Activated CD4-positive, alpha-beta T cell treated with anti-CD3 and anti-CD28 coated beads, Interleukin-2, amount 10 ng/mL, durations not matched to agents 24 days and 14 days (primary cell): ENCODE measurements around the gene AKR1B1. TPM values are rescaled to one million over a fixed set of nuclear protein-coding genes. Genes with fewer than 3 reads are reported as not detected.

ENCODE experiments used
- DNase-seq: peaks from one replicate; pipeline ENCODE4 v3.0.0; 2022
- H3K27ac Mint-ChIP-seq: one replicate; pipeline ENCODE4 v1.8.0; 2022; ENCODE audit warnings: mild to moderate bottlenecking, mixed read lengths
- H3K27me3 Mint-ChIP-seq: one replicate; pipeline ENCODE4 v1.8.0; 2022; ENCODE audit warnings: mixed read lengths
- H3K36me3 Mint-ChIP-seq: one replicate; pipeline ENCODE4 v1.8.0; 2022; ENCODE audit warnings: low read depth, mild to moderate bottlenecking, mixed read lengths
- H3K4me1 Mint-ChIP-seq: one replicate; pipeline ENCODE4 v1.8.0; 2021; ENCODE audit warnings: mixed read lengths
- H3K4me3 Mint-ChIP-seq: one replicate; pipeline ENCODE4 v1.8.0; 2022; ENCODE audit warnings: mild to moderate bottlenecking, moderate library complexity, mixed read lengths
- H3K9me3 Mint-ChIP-seq: one replicate; pipeline ENCODE4 v1.8.0; 2021; ENCODE audit warnings: mixed read lengths
- intact Hi-C: fragments of 100-400 bp; cut with micrococcal nuclease; formaldehyde crosslinking; loops from one replicate; pipeline ENCODE4 v1.15.1; 2023
- total RNA-seq: library from RNA; stranded (reverse); gene quantifications from 2 replicates; pipeline ENCODE4 v1.2.3, GENCODE V29; 2022

AKR1B1 gene
- total RNA-seq, 1 donor from 2014 or later: 107 TPM

GRCh38 chr7:134480202-134480601, 21.3 kb upstream of the AKR1B1 start:
- Mint-ChIP-seq H3K27ac (no peak overlapping the region), H3K36me3 (no peaks in the 10 kb centered on the region), H3K9me3 (peaks cover 3% of the 10 kb centered on the region), H3K27me3 (peaks cover 10% of the 10 kb centered on the region), H3K4me3 (no peak overlapping the region), H3K4me1 (peaks cover 3% of the 10 kb centered on the region)
- no peak for DNase-seq
- intact Hi-C loops: no loop called here

- H3K27ac Mint-ChIP-seq: no peak overlapping the region
- no peaks in the 10 kb centered on the region for H3K36me3 Mint-ChIP-seq
- H3K4me1 Mint-ChIP-seq: peaks cover 3% of the 10 kb centered on the region
- H3K4me3 Mint-ChIP-seq: no peak overlapping the region
- H3K27me3 Mint-ChIP-seq: peaks cover 7% of the 10 kb centered on the region
- H3K9me3 Mint-ChIP-seq: no peaks in the 10 kb centered on the region
- DNase-seq: no peak
- intact Hi-C loops: no loop called here
Measured at GRCh38 chr7:134478707-134479106, 19.8 kb upstream of the AKR1B1 start.

DNA sequence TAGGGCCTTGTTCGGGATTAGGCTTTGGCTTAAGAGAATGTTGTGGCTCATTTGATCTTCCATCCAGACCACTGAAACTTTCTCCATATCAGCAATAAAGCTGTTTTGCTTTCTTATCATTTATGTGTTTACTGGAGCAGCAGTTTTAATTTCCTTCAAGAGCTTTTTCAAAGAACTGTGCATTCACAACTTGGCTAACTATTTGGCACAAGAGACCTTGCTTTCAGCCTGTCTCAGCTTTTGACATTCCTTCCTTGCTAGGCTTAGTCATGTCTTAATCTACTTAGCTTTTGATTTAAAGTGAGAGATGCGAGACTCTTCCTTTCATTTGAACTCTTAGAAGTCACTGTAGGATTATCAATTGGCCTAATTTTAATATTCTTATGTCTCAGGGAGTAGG, 19.1 kb upstream of the AKR1B1 start:
- DNase-seq: no peak
- Mint-ChIP-seq H3K27ac (no peak overlapping the region), H3K4me3 (no peak overlapping the region), H3K36me3 (no peaks in the 10 kb centered on the region), H3K9me3 (no peaks in the 10 kb centered on the region), H3K4me1 (peaks cover 3% of the 10 kb centered on the region), H3K27me3 (peaks cover 5% of the 10 kb centered on the region)
- intact Hi-C loops: no loop called here

DNA sequence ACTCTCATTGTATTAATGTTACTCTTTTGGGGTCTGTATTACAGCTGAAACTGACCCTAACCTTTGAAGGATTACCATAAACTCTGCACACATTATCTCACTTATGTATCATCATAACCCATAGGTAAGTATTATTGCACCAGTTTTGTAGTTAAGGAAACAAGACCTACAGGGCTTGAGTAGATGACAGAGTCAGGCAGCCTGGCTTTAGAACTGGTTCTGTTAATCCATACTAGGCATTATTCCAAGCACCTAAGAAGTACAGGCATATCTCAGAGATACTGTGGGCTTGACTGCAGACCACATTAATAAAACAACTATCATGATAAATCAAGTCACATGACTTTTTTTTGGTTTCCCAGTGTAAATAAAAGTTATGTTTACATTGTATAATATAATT, 17.1 kb upstream of the AKR1B1 start:
- Mint-ChIP-seq H3K36me3 (no peaks in the 10 kb centered on the region), H3K27ac (no peak overlapping the region), H3K27me3 (peaks cover 5% of the 10 kb centered on the region), H3K4me3 (no peak overlapping the region), H3K9me3 (no peaks in the 10 kb centered on the region), H3K4me1 (peaks cover 3% of the 10 kb centered on the region)
- DNase-seq: no peak
- intact Hi-C loops: no loop called here

- intact Hi-C loops: no loop called here
- Mint-ChIP-seq H3K9me3 (no peaks in the 10 kb centered on the region), H3K27me3 (peaks cover 5% of the 10 kb centered on the region), H3K4me1 (no peaks in the 10 kb centered on the region), H3K27ac (no peak overlapping the region), H3K4me3 (no peak overlapping the region), H3K36me3 (no peaks in the 10 kb centered on the region)
- DNase-seq: no peak
Measured at GRCh38 chr7:134474828-134475227, 15.9 kb upstream of the AKR1B1 start.

DNA sequence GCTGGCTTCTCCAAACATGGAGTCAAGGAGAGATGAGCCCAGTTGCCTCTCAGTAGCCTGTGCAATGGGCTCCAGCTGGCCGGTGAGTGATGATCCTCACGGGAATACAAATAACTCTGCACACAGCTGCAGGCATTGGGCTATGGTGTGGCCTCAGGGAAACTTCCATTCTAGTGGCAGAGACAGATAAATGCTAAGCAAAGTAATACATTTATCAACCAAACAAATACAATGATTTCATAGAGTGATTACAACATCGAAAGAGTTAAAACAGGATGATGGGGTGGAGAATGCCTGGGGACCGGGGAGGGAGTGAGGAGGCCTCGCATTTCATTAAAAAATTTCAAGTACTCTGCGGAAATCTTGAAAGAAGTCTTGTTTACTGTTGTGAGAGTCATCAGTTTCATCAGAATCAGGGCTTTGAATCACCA, 15.0 kb upstream of the AKR1B1 start:
- H3K36me3 Mint-ChIP-seq: no peaks in the 10 kb centered on the region
- no peak overlapping the region for H3K27ac Mint-ChIP-seq
- H3K9me3 Mint-ChIP-seq: no peaks in the 10 kb centered on the region
- no peak overlapping the region for H3K4me3 Mint-ChIP-seq
- intact Hi-C loops: no loop called here
- H3K27me3 Mint-ChIP-seq: peaks cover 3% of the 10 kb centered on the region
- no peak for DNase-seq
- no peaks in the 10 kb centered on the region for H3K4me1 Mint-ChIP-seq

DNA sequence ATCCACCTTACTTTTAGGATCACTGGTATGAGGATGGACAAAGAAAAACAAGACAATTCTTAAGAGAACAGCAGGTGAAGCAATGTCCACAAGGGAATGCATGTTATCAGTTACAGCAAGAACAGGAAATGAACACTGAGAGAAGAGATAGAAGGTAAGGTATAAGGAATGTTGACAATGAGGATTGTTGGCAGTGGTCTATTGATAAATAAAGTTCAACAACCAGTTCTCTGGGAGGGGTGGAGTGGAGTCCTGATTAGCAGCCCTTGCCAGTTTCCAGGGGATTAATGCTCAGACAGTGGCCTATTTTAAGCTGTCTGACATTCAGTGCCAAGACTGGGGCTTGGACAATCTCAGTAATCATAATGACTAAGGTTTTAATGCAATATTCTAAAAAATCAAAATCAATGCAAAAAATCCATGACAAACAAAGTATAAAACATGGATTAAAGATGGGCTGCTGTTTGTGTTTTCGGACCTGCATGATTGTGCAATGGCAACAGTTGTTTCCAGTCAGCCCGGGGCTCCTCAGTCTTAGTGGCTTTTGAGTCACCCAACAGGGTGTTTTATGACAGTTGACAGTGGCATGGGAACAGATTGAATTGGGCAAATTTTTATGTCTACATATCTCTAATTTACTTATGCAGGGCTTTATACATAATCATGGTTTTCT, 13.8 kb upstream of the AKR1B1 start:
- H3K36me3 Mint-ChIP-seq: no peaks in the 10 kb centered on the region

GRCh38 chr7:134470864-134471263, 12.0 kb upstream of the AKR1B1 start:
- DNase-seq: no peak
- H3K4me3 Mint-ChIP-seq: no peak overlapping the region

More for the DNA sequence above, 13.8 kb upstream of the AKR1B1 start:
- no peaks in the 10 kb centered on the region for H3K4me1 Mint-ChIP-seq
- no peaks in the 10 kb centered on the region for H3K27me3 Mint-ChIP-seq
- H3K27ac Mint-ChIP-seq: no peak overlapping the region
- H3K9me3 Mint-ChIP-seq: no peaks in the 10 kb centered on the region
- no peak for DNase-seq
- intact Hi-C loops: no loop called here
- no peak overlapping the region for H3K4me3 Mint-ChIP-seq

GRCh38 chr7:134469622-134470021, 10.7 kb upstream of the AKR1B1 start:
- intact Hi-C loops: no loop called here
- no peaks in the 10 kb centered on the region for H3K27me3 Mint-ChIP-seq
- no peaks in the 10 kb centered on the region for H3K4me1 Mint-ChIP-seq
- no peak overlapping the region for H3K4me3 Mint-ChIP-seq
- H3K9me3 Mint-ChIP-seq: peaks cover 4% of the 10 kb centered on the region
- no peak for DNase-seq
- H3K27ac Mint-ChIP-seq: no peak overlapping the region
- H3K36me3 Mint-ChIP-seq: no peaks in the 10 kb centered on the region

More at GRCh38 chr7:134470864-134471263, 12.0 kb upstream of the AKR1B1 start:
- Mint-ChIP-seq H3K27me3 (no peaks in the 10 kb centered on the region), H3K4me1 (no peaks in the 10 kb centered on the region), H3K27ac (no peak overlapping the region), H3K36me3 (no peaks in the 10 kb centered on the region), H3K9me3 (no peaks in the 10 kb centered on the region)
- intact Hi-C loops: no loop called here

DNA sequence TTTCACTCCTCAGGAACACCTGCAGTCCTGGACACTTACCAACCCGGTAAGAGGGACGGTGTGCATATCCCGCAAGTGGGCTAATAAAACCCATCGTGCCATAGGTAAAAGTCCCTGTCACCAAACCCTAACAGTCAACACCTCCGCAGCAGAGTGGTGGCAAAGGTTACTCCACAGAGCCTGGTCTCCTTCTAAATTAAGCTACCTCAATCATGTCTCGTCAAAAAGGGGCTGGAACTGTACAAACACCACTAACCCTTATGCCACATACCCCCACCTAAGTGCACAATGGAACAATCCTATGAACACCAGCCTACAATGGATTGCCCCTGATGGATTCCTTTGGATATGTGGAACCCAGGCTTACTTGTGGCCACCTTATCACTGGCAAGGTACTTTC, 9.6 kb upstream of the AKR1B1 start:
- intact Hi-C loops: no loop called here
- no peak overlapping the region for H3K27ac Mint-ChIP-seq
- peaks cover 12% of the 10 kb centered on the region for H3K9me3 Mint-ChIP-seq

DNA sequence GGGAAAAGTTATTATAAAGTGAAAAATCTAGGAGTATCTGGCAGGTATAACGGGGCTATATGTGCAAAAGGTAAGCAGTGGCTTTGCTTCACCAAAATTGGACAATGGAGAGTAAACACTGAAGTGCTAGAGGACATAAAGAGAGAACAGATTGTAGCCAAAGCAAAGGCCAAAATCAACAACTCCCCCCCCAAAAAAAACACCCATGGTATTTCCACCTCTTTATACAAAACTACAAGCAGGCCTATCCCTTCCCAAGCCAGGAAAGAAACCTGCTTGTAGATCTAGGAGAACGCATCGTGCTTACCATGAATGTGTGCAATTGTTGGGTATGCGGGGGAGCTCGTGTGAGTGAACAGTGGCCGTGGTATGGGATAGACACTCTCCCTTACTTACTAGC, 9.2 kb upstream of the AKR1B1 start:
- no peak overlapping the region for H3K27ac Mint-ChIP-seq
- no peak overlapping the region for H3K4me3 Mint-ChIP-seq
- no peaks in the 10 kb centered on the region for H3K27me3 Mint-ChIP-seq
- H3K9me3 Mint-ChIP-seq: peaks cover 12% of the 10 kb centered on the region
- DNase-seq: no peak
- no peaks in the 10 kb centered on the region for H3K4me1 Mint-ChIP-seq
- peaks cover 3% of the 10 kb centered on the region for H3K36me3 Mint-ChIP-seq
- intact Hi-C loops: no loop called here

More for the DNA sequence above, 9.6 kb upstream of the AKR1B1 start:
- Mint-ChIP-seq H3K4me3 (no peak overlapping the region), H3K27me3 (no peaks in the 10 kb centered on the region), H3K4me1 (no peaks in the 10 kb centered on the region), H3K36me3 (peaks cover 3% of the 10 kb centered on the region)
- DNase-seq: no peak

GRCh38 chr7:134465491-134465890, 6.6 kb upstream of the AKR1B1 start:
- Mint-ChIP-seq H3K27me3 (no peaks in the 10 kb centered on the region), H3K9me3 (peaks cover 12% of the 10 kb centered on the region), H3K36me3 (peaks cover 3% of the 10 kb centered on the region), H3K4me3 (no peak overlapping the region), H3K27ac (no peak overlapping the region), H3K4me1 (no peaks in the 10 kb centered on the region)
- DNase-seq: no peak
- intact Hi-C loops: no loop called here

GRCh38 chr7:134464496-134464895, 5.6 kb upstream of the AKR1B1 start:
- intact Hi-C loops: no loop called here
- H3K4me3 Mint-ChIP-seq: no peak overlapping the region
- no peak overlapping the region for H3K27ac Mint-ChIP-seq
- H3K36me3 Mint-ChIP-seq: peaks cover 3% of the 10 kb centered on the region
- no peak for DNase-seq
- H3K27me3 Mint-ChIP-seq: no peaks in the 10 kb centered on the region
- peaks cover 7% of the 10 kb centered on the region for H3K4me1 Mint-ChIP-seq
- peaks cover 12% of the 10 kb centered on the region for H3K9me3 Mint-ChIP-seq

DNA sequence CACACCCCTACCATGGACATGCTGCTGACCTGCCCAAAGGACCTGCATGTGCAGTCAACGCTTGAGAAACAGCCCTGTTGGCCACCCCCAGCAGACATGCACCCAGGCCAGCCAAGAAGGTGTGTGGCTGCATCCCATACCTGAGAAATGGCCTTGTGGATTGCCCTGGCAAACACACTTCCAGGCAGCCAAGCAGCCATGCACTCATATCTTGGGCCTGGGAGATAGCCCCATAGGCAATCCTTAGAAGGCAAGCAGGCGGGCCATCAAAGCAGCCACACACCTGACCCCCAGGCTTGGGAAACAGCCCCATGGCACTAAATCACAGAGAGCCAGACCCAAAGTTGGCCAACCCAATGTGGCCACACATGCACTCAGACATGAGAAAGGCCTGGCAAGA, 4.9 kb upstream of the AKR1B1 start:
- Mint-ChIP-seq H3K27me3 (no peaks in the 10 kb centered on the region), H3K4me1 (peaks cover 11% of the 10 kb centered on the region), H3K36me3 (peaks cover 3% of the 10 kb centered on the region), H3K4me3 (no peak overlapping the region), H3K9me3 (peaks cover 12% of the 10 kb centered on the region), H3K27ac (no peak overlapping the region)
- no peak for DNase-seq
- intact Hi-C loops: no loop called here

- no peaks in the 10 kb centered on the region for H3K27me3 Mint-ChIP-seq
- intact Hi-C loops: no loop called here
- H3K4me3 Mint-ChIP-seq: no peak overlapping the region
- H3K4me1 Mint-ChIP-seq: peaks cover 18% of the 10 kb centered on the region
- no peak for DNase-seq
- peaks cover 4% of the 10 kb centered on the region for H3K36me3 Mint-ChIP-seq
- peaks cover 12% of the 10 kb centered on the region for H3K9me3 Mint-ChIP-seq
- H3K27ac Mint-ChIP-seq: no peak overlapping the region
Measured at GRCh38 chr7:134462337-134462925, 3.5 kb upstream of the AKR1B1 start.
